Measurements from ENCODE around the gene FBXW8.

The FBXW8 gene

DNA sequence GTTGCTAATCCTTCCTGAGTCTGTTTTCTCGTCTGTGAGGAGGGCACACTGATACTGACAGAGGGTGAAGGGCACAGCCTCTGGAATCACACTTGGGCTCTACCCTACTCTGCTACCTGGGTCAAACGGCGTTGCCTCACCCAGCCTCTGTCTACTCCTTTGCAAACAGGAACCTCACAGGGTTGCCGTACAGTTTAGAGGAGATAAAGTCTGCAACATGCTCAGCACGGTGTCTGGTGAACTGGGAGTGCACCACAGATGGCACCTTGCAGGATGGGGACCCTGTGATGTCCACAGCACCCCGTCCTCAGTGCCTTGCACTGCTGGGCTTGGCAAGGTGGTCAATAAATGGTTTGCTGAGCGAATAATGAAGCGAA is 150.2 kb downstream of the FBXW8 start:
- no peak for DNase-seq

DNA sequence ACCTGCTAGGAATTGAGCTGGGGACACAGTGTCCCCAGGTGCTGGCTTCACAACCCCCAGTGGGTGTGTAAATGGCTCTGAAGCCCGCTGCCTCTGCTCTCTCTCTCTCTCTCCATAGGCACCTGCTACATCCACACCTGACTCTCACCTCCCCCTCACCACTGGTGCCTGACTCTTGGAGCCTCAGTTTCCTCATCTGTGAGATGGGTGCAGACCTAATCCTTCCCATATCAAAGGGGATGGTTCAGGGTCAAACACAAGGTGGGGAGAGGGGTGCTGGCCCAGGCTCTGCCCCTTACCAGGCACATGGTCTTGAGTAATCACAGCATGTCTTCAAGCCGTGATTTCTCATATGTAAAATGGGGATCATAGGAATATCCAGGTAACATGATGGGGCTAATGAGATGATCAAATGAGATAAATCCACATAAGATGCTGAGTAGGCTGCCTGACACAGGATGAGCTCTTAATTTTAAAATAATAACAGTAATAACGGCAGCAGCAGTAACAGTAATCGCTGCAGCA is 150.9 kb downstream of the FBXW8 start:
- no peak for DNase-seq

DNA sequence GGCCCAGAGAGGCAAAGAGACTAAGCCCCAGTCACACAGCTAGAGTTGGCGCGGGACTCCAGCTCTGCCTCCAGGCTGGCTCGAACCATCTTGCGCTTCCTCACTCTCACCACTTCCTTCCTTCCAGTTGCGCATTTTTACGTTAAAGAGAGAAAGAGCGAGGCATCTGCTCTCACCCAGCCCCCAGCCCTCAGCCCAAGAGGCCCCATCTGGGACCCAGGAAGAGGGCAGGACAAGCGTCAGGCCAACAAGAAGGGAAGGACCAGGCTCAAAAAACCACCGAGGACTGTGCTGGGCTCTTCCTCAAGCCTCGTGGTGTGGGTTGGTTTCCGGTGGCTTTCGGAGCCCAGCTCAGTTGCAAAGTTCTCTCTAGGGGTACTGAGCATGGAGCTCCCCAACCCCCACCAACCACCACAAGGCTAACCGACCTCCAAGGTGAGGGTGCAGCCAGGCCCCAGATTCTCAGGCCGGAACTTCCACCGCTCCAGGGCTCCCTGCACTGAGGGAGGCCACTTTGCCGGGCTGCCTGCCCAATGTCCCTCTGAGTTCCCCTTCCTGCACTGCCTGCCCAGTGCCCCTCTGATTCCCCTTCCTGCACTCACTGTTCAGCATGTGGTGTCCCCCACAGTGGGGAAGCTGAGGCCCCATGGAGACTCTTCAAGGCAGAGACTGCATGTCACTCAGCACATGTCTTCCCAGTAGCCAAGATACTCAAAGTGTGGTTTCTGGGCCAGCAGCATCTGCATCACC is 152.6 kb downstream of the FBXW8 start:
- peak; percentile 84 for DNase-seq

DNA sequence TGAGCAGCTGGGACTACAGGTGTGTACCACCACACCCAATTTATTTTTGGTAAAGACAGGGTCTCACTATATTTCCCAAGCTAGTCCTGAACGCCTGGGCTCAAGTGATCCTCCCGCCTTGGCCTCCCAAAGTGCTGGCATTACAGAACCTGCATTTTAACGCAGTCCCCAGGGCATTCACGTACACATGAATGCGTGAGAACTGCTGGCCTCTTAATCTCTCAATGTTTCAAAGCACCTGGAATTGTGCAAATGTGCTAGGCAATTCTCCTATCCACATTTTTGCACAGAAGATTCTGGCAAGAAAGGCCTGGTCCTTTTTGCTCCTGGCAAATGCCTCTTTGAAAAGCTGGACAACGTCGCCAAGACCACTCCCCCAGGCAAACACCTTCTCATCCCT is 153.3 kb downstream of the FBXW8 start:
- DNase-seq: no peak

DNA sequence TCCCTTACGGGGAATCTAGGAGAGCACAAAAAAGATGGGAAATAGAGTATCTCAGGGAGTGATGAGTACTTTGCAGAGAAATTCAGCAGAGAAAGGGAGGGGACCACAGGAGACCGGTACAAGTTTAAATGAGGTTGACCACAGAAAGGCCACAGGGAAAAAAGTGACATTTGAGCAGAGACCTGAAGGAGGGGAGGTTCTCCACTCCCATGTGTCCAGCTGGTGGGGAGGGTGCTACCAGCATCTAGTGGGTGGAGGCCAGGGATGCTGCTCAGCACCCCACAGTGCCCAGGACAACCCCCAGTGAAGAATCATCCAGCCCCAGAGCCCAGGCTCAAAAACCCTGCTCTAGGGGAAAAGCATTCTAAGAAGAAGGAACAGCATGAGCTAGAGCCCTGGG is 153.8 kb downstream of the FBXW8 start:
- no peak for DNase-seq

DNA sequence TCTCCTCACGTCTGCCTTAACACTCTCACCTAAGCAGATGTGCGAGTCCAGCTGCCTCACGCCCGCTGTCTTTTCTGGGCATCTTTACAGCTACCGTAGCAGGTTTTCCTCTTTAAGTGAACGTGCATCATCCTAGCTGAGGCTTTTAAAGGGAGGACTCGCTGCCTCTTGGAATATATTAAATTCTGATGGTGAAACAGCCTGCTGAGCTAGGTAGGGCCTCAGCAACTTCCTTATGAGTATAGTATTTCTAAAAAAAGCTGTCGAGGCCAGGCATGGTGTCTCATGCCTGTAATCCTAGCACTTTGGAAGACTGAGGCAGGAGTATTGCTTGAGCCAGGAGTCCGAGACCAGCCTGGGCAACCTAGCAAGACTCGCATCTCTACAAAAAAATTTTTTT is 156.3 kb downstream of the FBXW8 start:
- DNase-seq: no peak

DNA sequence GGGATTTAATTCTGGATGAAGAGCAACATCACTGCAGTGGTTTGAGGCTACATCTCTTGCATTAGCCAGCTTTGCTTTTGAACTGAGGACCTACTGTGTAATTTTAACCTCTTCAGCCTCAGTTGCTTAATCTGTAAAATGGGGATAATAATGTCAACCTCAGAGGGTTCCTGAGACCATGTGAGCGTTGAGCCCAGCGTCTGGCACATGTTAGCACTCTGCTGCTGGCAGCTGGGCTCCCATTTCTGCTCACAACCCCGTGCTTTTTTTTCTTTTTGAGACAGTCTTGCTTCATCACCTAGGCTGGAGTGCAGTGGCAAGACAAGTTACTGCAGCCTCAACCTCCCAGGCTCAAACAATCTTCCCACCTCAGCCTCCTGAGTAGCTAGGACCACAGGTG is 156.9 kb downstream of the FBXW8 start:
- DNase-seq: no peak

DNA sequence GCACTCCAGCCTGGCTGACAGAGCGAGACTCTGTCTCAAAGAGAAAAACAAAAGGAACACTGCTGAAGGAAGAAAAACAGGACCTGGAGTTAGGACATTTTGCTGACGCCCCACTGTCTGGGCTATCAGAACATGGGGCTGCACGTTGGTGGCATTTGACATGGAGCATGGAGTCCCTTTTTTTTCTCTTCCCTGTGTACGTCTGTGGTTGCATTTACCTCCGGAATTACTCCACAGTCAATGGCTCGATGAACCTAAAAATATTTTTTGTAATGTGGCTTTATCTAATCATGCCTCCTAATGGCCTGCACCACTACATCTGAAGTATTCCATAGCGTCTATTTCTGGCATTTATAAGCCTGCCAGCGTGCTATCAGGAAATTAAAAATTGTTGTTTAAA is 157.7 kb downstream of the FBXW8 start:
- no peak for DNase-seq

DNA sequence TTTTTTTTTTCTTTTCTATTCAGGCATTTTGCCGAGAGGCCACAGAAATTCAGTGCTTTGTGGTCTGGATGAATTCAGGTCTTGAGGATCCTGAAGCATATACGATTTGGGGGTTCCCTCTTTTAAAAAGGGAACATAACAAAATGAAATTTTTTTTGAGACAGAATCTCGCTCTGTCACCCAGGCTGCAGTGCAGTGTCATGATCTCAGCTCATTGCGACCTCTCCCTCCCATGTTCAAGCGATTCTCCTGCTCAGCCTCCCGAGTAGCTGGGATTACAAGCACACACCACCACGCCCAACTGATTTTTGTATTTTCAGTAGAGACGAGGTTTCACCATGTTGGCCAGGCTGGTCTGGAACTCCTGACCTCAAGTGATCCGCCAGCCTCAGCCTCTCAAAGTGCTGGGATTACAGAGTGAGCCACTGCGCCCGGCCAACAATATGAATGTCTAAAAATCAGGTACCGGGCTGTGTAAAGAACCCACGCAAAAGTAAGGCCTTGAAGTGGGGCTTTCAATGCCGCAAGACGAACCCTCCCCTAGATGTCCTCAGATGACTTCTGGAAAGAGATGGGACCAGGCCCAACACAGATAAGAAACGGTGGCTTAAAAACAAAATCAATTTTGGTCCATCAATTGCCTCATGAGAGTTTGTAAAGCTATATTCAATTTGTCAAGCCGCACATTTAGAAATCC is 158.5 kb downstream of the FBXW8 start:
- DNase-seq: no peak

DNA sequence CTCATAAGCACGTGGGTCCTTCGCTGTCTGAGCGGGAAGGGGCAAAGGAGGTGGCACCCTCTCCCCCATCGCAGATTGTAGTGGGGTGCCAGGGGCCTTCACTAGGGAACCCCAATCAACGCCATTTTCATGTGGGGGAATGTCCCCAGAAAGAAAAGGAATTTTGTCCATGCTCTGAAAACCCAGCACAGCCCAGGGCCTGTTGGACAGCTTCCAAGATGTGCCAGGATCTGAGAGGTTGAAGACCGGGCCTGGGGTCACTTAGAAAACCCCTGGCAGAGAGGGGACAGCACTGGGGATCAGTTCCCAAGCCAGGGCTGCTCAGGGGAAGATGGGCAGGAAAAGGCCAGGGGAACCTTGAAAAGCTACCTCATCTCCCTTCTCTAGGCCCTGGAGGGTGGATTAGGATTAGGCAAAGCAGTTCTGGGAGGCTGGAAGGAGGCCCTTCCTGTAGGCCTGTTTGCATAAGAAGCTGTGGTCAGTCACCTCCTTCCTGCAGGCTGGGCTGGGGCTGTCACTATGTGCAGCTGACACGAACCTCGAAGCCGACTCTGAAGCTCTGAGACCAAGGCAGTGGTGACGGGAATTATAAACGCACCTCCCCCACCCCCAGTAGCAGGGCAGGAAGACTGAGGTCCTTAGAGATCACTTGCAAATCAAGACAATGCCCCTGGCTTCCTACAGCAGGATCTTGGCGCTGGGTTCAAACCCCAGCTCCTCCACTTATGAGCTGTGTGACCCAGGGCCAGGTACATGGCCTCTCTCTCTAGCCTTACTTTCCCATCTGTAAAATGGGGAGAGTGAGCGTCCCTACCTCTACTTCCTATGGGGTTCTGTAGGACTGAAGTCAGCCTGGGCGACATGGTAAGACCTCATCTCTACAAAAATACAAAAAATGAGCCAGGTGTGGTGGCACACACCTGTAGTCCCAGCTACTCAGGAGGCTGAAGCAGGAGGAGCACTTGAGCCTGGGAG is 159.5 kb downstream of the FBXW8 start:
- no peak for DNase-seq

DNA sequence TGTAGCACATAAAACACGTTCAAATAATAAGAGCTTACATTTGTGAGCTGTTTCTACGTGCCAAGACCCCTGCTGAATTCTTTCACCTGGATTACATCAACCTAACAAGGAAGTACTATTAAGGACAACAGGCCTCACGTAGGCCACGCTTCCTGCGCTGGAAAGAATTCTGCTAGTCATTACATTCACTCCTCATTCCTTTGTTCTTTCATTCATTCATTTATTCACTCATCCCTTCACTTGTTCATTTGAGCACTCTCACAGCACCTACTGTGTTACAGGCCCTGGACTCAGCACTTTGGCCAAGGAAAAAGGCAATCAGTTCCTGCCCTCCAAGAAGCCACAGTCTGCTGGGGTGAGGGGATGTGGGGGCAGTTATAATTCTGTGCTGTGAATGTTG is 160.3 kb downstream of the FBXW8 start:
- DNase-seq: no peak

DNA sequence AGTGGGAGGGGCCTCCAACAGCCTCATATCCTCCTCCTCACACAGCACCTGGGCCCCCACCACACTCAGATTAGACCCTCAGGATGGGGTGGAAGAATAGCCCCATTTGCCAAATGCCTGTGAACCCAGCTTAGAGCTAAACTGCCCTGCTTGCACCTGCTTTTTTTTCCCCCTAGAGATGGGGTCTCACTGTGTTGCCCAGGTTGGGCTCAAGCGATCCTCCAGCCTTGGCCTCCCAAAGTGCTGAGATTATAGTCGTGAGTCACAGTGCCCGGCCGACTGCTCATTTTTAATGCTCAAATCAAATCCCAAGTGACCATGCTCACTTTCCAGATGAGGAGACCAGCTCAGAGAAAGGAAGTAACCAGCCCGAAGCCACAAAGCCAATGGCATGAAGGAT is 161.4 kb downstream of the FBXW8 start:
- no peak for DNase-seq

DNA sequence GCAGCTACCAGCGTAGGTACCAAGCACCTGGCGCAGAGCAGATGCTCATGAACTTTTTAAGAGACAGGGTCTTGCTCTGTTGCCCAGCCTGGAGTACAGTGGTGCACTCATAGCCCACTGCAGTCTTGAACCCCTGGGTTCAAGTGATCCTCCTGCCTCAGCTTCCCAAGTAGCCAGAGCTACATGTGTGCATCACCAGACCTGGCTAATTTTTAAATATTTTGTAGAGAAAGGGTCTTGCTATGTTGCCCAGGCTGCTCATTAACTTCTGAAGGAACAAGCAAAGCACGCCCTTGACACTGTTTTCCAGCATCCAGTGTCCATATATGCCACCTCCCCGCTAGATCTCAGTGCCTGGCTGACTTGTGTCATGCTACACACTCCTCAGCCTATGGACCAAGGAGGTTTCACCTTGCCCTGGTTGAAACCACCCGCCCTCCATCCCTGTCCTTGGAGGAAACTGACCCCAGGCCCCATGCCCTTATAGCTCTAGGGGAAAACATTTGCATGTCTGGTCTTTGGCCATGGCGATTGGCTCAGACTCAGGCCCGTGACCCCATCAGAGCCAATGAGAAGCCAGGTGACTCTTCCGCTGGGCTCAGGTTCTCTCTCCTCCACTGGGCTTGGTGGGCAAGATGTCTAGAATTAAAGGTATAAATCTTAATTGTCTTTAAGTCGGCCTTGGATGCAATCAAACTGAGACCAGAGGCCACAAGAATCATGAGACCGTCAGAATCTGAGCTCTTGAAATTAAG is 162.2 kb downstream of the FBXW8 start:
- no peak for DNase-seq

DNA sequence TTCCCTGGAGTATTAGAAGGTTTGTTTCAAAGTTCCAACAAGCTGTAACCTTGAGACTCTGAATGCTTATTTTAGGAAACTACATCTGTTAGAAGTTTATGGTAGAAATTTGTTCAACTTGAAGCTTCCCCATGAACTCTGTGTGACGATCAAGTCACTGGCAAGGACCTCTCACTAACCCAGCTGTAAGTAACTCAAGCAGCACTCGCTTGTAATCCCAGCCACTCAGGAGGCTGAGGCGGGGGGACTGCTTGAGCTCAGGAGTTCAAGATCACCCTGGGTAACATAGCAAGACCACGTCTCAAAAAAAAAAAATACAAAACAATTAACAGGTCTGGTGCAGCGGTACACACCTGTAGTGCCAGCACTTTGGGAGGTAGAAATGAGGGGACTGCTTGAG is 162.9 kb downstream of the FBXW8 start:
- no peak for DNase-seq

DNA sequence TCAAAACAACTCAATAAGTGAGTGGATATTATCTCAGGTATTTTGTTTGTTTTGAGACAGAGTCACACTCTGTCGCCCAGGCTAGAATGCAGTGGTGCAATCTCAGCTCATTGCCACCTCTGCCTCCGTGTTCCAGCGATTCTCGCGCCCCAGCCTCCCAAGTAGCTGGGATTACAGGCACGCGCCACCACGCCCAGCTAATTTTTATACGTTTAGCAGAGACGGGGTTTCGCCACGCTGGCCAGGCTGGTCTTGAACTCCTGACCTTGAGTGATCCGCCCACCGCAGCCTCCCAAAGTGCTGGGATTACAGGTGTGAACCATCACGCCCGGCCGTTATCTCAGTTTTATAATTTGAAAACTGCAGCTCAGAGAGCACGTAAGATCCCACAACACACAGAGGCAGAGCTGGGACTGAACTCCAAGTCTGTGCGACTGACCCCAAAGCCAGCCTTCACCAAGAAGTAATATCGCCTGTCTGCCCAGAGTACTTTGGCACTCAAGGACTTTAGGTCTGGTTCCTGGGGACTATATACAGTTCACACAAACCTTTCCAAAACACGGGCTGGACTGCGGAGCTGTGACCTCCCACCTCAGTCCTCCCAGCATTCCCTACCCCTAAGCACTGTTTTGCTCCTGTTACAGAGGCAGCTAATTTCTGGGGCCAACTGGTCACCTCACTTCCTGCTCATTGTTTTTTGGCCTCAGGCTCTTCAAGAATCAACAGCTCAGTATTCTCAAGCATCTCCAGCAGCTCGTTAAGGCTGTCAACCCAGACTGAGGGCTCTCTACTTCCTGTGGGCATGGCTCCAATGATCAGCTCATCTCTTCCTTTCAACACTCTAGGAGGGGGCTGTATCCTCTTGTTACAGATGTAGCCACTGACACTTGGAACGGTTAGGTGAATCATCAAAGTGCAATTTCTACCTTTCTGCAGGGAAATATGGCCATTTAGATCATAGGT is 165.9 kb downstream of the FBXW8 start:
- DNase-seq: no peak

DNA sequence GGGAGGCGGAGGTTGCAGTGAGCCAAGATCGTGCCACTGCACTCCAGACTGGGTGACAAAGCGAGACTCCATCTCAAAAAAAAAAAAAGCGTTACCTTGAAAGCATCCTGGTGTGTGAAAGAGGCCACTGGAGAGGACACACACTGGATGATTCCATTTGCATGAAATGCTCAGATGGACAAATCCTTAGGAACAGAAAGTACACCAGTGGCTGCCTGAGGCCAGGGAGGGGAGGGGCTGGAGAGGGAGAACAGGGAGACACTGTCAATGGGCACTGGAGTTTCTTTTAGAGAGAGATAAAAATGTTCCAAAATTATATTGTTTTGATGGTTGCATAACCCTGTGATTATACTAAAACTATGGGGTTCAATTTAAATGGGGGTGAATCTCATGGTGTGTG is 168.7 kb downstream of the FBXW8 start:
- DNase-seq: no peak

DNA sequence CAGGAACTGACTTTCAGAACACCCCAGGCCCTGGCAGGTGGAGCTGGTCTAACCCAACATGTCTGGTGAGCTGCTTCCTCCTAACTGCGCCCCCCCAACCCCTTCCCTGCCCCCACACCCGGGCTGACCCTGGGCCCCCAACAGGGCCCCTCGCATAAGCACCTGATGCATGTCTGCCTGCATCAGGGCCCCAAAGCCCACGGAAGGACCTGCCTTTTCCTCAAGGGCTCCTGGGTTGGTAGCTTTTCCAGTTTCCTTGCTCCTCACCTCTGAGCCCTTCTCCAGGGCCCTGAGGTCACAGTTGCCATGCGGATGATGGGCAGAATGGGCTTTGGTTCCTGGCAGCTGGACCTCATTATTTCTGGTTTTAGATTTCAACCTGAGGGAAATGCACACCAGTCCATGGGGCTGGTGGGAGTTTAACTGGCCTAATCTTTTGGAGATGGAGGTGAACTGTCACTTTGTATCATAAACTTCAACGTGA is 170.0 kb downstream of the FBXW8 start:
- no peak for DNase-seq

All from SIG-M5 (cell line).